Peyer's patch (tissue), 4 donors: ENCODE measurements around the gene CCDC12. TPM values are rescaled to one million over a fixed set of nuclear protein-coding genes. Genes with fewer than 3 reads are reported as not detected.
"Not testable (repeated sequence)": the region's sequence is repeated elsewhere in the genome, so short reads cannot be mapped to it uniquely, and the experiment has no call there.

ENCODE experiments used
- DNase-seq, 3 donors: peaks; one replicate each; pipeline ENCODE4 v3.0.0-alpha.2; 2017 to 2019
- H3K27ac ChIP-seq, 4 donors: fragments of 200-600 bp; sonication (generic); one replicate each; pipeline ENCODE4 v1.5.1; 2016 to 2019
- H3K27me3 ChIP-seq, 2 donors: fragments of 200-600 bp; sonication (generic); one replicate each; pipeline ENCODE4 v1.5.1; 2019
- H3K36me3 ChIP-seq, 3 donors: fragments of 200-600 bp; sonication (generic); one replicate each; pipeline ENCODE4 v1.5.1; 2016 to 2019
- H3K4me1 ChIP-seq, 4 donors: fragments of 200-600 bp; sonication (generic); one replicate each; pipeline ENCODE4 v1.5.1; 2016 to 2019
- H3K4me3 ChIP-seq, 4 donors: fragments of 200-600 bp; sonication (generic); 1 replicate in 3 of 4; 2 replicates in 1 of 4; pipeline ENCODE4 v1.5.1; 2016 to 2019; ENCODE audit warnings: mild to moderate bottlenecking in 1 of 4
- H3K9me3 ChIP-seq, 4 donors: fragments of 200-600 bp; sonication (generic); one replicate each; pipeline ENCODE4 v1.5.1; 2016 to 2019; ENCODE audit warnings: mild to moderate bottlenecking in 1 of 4
- CTCF ChIP-seq, 6 experiments: fragments of 450-650 bp in 4 of 6; fragments of 200-600 bp in 2 of 6; sonication (generic) in 1 of 6; IDR thresholded peaks; one replicate each; pipeline ENCODE4 v1.5.1; 2017 to 2019; ENCODE audit warnings: antibody characterized with exemption in 6 of 6, mild to moderate bottlenecking in 3 of 6, moderate library complexity in 1 of 6
- POLR2A ChIP-seq, 2 donors: fragments of 450-650 bp; IDR thresholded peaks; one replicate each; pipeline ENCODE4 v1.5.1; 2017; ENCODE audit warnings: antibody characterized with exemption in 2 of 2, mild to moderate bottlenecking in 2 of 2, moderate library complexity in 2 of 2
- total RNA-seq, 4 donors: library from RNA; depleted of rRNA; stranded (reverse); fragments of >200 nt; gene quantifications; one replicate each; pipeline ENCODE4 v1.1.0, GENCODE V29; 2016

CCDC12 gene
- total RNA-seq, 4 donors from 2014 or later = 41.7 to 90.0 (median 59.2) TPM

- Histone ChIP-seq H3K4me1 (peaks cover 0 to 13% (median 1%) of the 10 kb centered on the region in 4 donors), H3K36me3 (peaks cover 0 to 35% (median 0%) of the 10 kb centered on the region in 3 donors), H3K9me3 (no peaks in the 10 kb centered on the region), H3K27me3 (no peaks in the 10 kb centered on the region), H3K4me3 (no peak overlapping the region), H3K27ac (no peak overlapping the region)
- TF ChIP-seq POLR2A (IDR thresholded peaks at IDR 0.05) (no peak), CTCF (IDR thresholded peaks at IDR 0.05) (no peak)
- no peak for DNase-seq
Observed at GRCh38 chr3:46914849-46915248, 61.7 kb downstream of the CCDC12 start.

GRCh38 chr3:46913644-46914043 lies 62.9 kb downstream of the CCDC12 start:
- Histone ChIP-seq H3K36me3 (peaks cover 0 to 24% (median 0%) of the 10 kb centered on the region in 3 donors), H3K4me3 (no peak overlapping the region), H3K9me3 (no peaks in the 10 kb centered on the region), H3K27ac (no peak overlapping the region), H3K4me1 (peaks cover 0 to 22% (median 5%) of the 10 kb centered on the region in 4 donors), H3K27me3 (no peaks in the 10 kb centered on the region)
- no peak for TF ChIP-seq POLR2A (IDR thresholded peaks at IDR 0.05)
- no peak for TF ChIP-seq CTCF (IDR thresholded peaks at IDR 0.05)
- peak in 2 of 3 donors; percentile 62 to 65 for DNase-seq

GRCh38 chr3:46912986-46913385 lies 63.6 kb downstream of the CCDC12 start:
- no peak for DNase-seq
- Histone ChIP-seq H3K36me3 (peaks cover 0 to 18% (median 0%) of the 10 kb centered on the region in 3 donors), H3K27ac (no peak overlapping the region), H3K27me3 (no peaks in the 10 kb centered on the region), H3K4me1 (peaks cover 0 to 22% (median 5%) of the 10 kb centered on the region in 4 donors), H3K4me3 (no peak overlapping the region), H3K9me3 (no peaks in the 10 kb centered on the region)
- TF ChIP-seq CTCF (IDR thresholded peaks at IDR 0.05) (no peak), POLR2A (IDR thresholded peaks at IDR 0.05) (no peak)

- H3K9me3 ChIP-seq, H3K36me3 ChIP-seq, H3K27me3 ChIP-seq, H3K27ac ChIP-seq, H3K4me3 ChIP-seq: not testable (repeated sequence)
- DNase-seq = peak in 1 of 3 donors; percentile 15
- peaks cover 0 to 22% (median 5%) of the 10 kb centered on the region in 4 donors for H3K4me1 ChIP-seq
Observed at GRCh38 chr3:46910914-46911313, 65.6 kb downstream of the CCDC12 start.

GRCh38 chr3:46910166-46910760 lies 66.3 kb downstream of the CCDC12 start:
- H3K4me1 ChIP-seq = peaks cover 0 to 22% (median 5%) of the 10 kb centered on the region in 4 donors
- TF ChIP-seq POLR2A (IDR thresholded peaks at IDR 0.05) = no peak
- no peak for TF ChIP-seq CTCF (IDR thresholded peaks at IDR 0.05)
- H3K4me3 ChIP-seq = no peak overlapping the region
- no peaks in the 10 kb centered on the region for H3K36me3 ChIP-seq
- H3K9me3 ChIP-seq = no peaks in the 10 kb centered on the region
- no peak overlapping the region for H3K27ac ChIP-seq
- no peaks in the 10 kb centered on the region for H3K27me3 ChIP-seq
- peak in 1 of 3 donors; percentile 39 for DNase-seq

GRCh38 chr3:46909535-46910161 lies 66.9 kb downstream of the CCDC12 start:
- H3K4me1 ChIP-seq = peaks cover 0 to 22% (median 5%) of the 10 kb centered on the region in 4 donors
- TF ChIP-seq POLR2A (IDR thresholded peaks at IDR 0.05) = no peak
- peak; percentile 66 to 80 (median 76) for TF ChIP-seq CTCF (IDR thresholded peaks at IDR 0.05)
- DNase-seq = peak; percentile 76 to 93 (median 83)
- no peaks in the 10 kb centered on the region for H3K27me3 ChIP-seq
- no peaks in the 10 kb centered on the region for H3K36me3 ChIP-seq
- no peak overlapping the region for H3K4me3 ChIP-seq
- H3K27ac ChIP-seq = no peak overlapping the region
- H3K9me3 ChIP-seq = no peaks in the 10 kb centered on the region
